Common myeloid progenitor, CD34-positive (primary cell): ENCODE data around the gene DEUP1.
A peak's percentile ranks its signal among the peaks of the same experiment; 100 is the strongest.

Experiments
- CTCF ChIA-PET: fragments of 350-600 bp; sonication (Branson Sonifier 250); formaldehyde crosslinking; loops from one replicate; lab custom pipeline; 2021; ENCODE audit warnings: antibody characterized with exemption; lab: Charles Lee
- POLR2A ChIA-PET: fragments of 350-600 bp; sonication (Branson Sonifier 250); formaldehyde crosslinking; loops from one replicate; lab custom pipeline; 2021; ENCODE audit warnings: antibody characterized with exemption; lab: Charles Lee
- DNase-seq, 3 donors: peaks; one replicate each; pipeline versions ENCODE4 v3.0.0 to v3.0.0-alpha.2; 2013
- H3K27ac ChIP-seq, 2 experiments: 1 replicate in 1 of 2; 2 replicates in 1 of 2; pipeline ENCODE4 v1.7.0; 2013; ENCODE audit warnings: inconsistent platforms in 2 of 2, low read length in 2 of 2, mild to moderate bottlenecking in 2 of 2, low read depth in 1 of 2, moderate library complexity in 1 of 2; ENCODE audit not compliant: severe bottlenecking in 2 of 2, insufficient read depth in 1 of 2, poor library complexity in 1 of 2
- H3K27me3 ChIP-seq, 5 experiments: replicated peaks in 2 of 5; 1 replicate in 3 of 5; 2 replicates in 2 of 5; pipeline versions ENCODE4 v1.6.1 to v1.7.0; 2013; ENCODE audit warnings: low read length in 4 of 5, mild to moderate bottlenecking in 2 of 5, moderate library complexity in 2 of 5, inconsistent platforms in 1 of 5; ENCODE audit not compliant: insufficient read depth in 5 of 5, control insufficient read depth in 4 of 5
- H3K36me3 ChIP-seq, 4 experiments: 1 replicate in 2 of 4; 2 replicates in 2 of 4; pipeline versions ENCODE4 v1.6.1 to v1.7.0; 2013; ENCODE audit warnings: low read length in 3 of 4, control low read depth in 1 of 4, mild to moderate bottlenecking in 1 of 4; ENCODE audit not compliant: control insufficient read depth in 4 of 4, insufficient read depth in 4 of 4
- H3K4me1 ChIP-seq, 4 experiments: 1 replicate in 3 of 4; 2 replicates in 1 of 4; pipeline versions ENCODE4 v1.6.1 to v1.7.1; 2013; ENCODE audit warnings: low read length in 3 of 4, mild to moderate bottlenecking in 3 of 4, control low read depth in 1 of 4, inconsistent platforms in 1 of 4, moderate library complexity in 1 of 4; ENCODE audit not compliant: control insufficient read depth in 4 of 4, insufficient read depth in 4 of 4; ENCODE audit errors: control extremely low read depth in 1 of 4
- H3K4me3 ChIP-seq, 7 experiments: 1 replicate in 4 of 7; 2 replicates in 3 of 7; pipeline versions ENCODE4 v1.5.1 to v1.7.0; 2013; ENCODE audit warnings: mild to moderate bottlenecking in 7 of 7, low read length in 6 of 7, moderate library complexity in 6 of 7, inconsistent platforms in 2 of 7, low read depth in 2 of 7, control low read depth in 1 of 7; ENCODE audit not compliant: insufficient read depth in 4 of 7, control insufficient read depth in 1 of 7; ENCODE audit errors: extremely low read depth in 1 of 7
- H3K9me3 ChIP-seq, 5 experiments: 1 replicate in 4 of 5; 2 replicates in 1 of 5; pipeline versions ENCODE4 v1.6.1 to v1.7.1; 2013; ENCODE audit warnings: low read length in 4 of 5, mild to moderate bottlenecking in 2 of 5, inconsistent platforms in 1 of 5, low read depth in 1 of 5, moderate library complexity in 1 of 5; ENCODE audit not compliant: control insufficient read depth in 4 of 5, insufficient read depth in 2 of 5; ENCODE audit errors: control extremely low read depth in 1 of 5
- WGBS: methylation state at CpG from one replicate; pipeline ENCODE4 v1.1.5; 2013; ENCODE audit not compliant: insufficient coverage; 5-methylcytosine and 5-hydroxymethylcytosine counted together

The DEUP1 gene

GRCh38 chr11:93323747-93324146, 6.8 kb upstream of the DEUP1 start:
- Histone ChIP-seq H3K4me3 (no peak overlapping the region), H3K4me1 (no peaks in the 10 kb centered on the region), H3K27ac (no peak overlapping the region), H3K27me3 (peaks cover 0 to 2% (median 0%) of the 10 kb centered on the region in 5 experiments), H3K9me3 (peaks cover 0 to 7% (median 0%) of the 10 kb centered on the region in 5 experiments), H3K36me3 (no peaks in the 10 kb centered on the region)
- DNase-seq, result no peak
- ChIA-PET POLR2A (no interaction called here), CTCF (interaction anchor here (1.5 kb wide), 1 partner anchor 17 kb away, joined by 3 read pairs; no protein-coding TSS in a partner anchor)
- 100% methylated on average over 1 of the region's 1 CpG for WGBS

- Histone ChIP-seq H3K4me3 (no peak overlapping the region), H3K27me3 (peaks cover 0 to 7% (median 2%) of the 10 kb centered on the region in 5 experiments), H3K27ac (no peak overlapping the region), H3K36me3 (no peaks in the 10 kb centered on the region), H3K9me3 (peaks cover 0 to under 1% (median 0%) of the 10 kb centered on the region in 5 experiments), H3K4me1 (no peaks in the 10 kb centered on the region)
- no peak for DNase-seq
- ChIA-PET POLR2A (no interaction called here), CTCF (no interaction called here)
- no CpG with 5 or more reads among the region's 3 CpGs for WGBS
These were observed 6.0 kb upstream of the DEUP1 start for GRCh38 chr11:93324500-93324899.

GRCh38 chr11:93326681-93327080, 3.9 kb upstream of the DEUP1 start:
- WGBS, result 100% methylated on average over 2 of the region's 4 CpGs

GRCh38 chr11:93329936-93330445, 551 bp upstream of the DEUP1 start:
- WGBS, result 8% methylated on average over 16 of the region's 16 CpGs
- Histone ChIP-seq H3K27ac (no peak overlapping the region), H3K9me3 (no peaks in the 10 kb centered on the region), H3K36me3 (no peaks in the 10 kb centered on the region), H3K4me1 (peaks cover 0 to 9% (median 6%) of the 10 kb centered on the region in 4 experiments), H3K27me3 (peaks cover 3 to 37% (median 18%) of the 10 kb centered on the region in 5 experiments), H3K4me3 (peak overlapping the region; percentile 13 to 71 (median 51))
- ChIA-PET POLR2A (no interaction called here), CTCF (interaction anchor here (1.0 kb wide), 1 partner anchor 323 kb away, joined by 3 read pairs; no protein-coding TSS in a partner anchor)
- DNase-seq, result peak in 2 of 3 donors; percentile 6 to 31

More at GRCh38 chr11:93326681-93327080, 3.9 kb upstream of the DEUP1 start:
- CTCF ChIA-PET, result interaction anchor here (0.8 kb wide), 1 partner anchor 90 kb away, joined by 3 read pairs; no protein-coding TSS in a partner anchor
- Histone ChIP-seq H3K4me1 (peaks cover 0 to 9% (median 6%) of the 10 kb centered on the region in 4 experiments), H3K27ac (no peak overlapping the region), H3K9me3 (no peaks in the 10 kb centered on the region), H3K4me3 (no peak overlapping the region), H3K27me3 (peaks cover 3 to 29% (median 16%) of the 10 kb centered on the region in 5 experiments), H3K36me3 (no peaks in the 10 kb centered on the region)
- POLR2A ChIA-PET, result no interaction called here
- DNase-seq, result no peak

- Histone ChIP-seq H3K4me3 (no peak overlapping the region), H3K36me3 (no peaks in the 10 kb centered on the region), H3K27me3 (no peaks in the 10 kb centered on the region), H3K27ac (no peak overlapping the region), H3K4me1 (no peaks in the 10 kb centered on the region), H3K9me3 (no peaks in the 10 kb centered on the region)
- ChIA-PET POLR2A (no interaction called here), CTCF (interaction anchor here (1.1 kb wide), 1 partner anchor 17 kb away, joined by 3 read pairs; no protein-coding TSS in a partner anchor)
- 82% methylated on average over 2 of the region's 2 CpGs for WGBS
- DNase-seq, result no peak
These were observed 9.7 kb downstream of the DEUP1 start for GRCh38 chr11:93340223-93340622.

- H3K36me3 ChIP-seq, result no peaks in the 10 kb centered on the region
- no peak overlapping the region for H3K4me3 ChIP-seq
- WGBS, result 100% methylated on average over 1 of the region's 2 CpGs
- ChIA-PET POLR2A (no interaction called here), CTCF (interaction anchor here (0.6 kb wide), 1 partner anchor 392 kb away, joined by 4 read pairs; no protein-coding TSS in a partner anchor)
- H3K4me1 ChIP-seq, result no peaks in the 10 kb centered on the region
- no peaks in the 10 kb centered on the region for H3K9me3 ChIP-seq
- no peak for DNase-seq
- no peak overlapping the region for H3K27ac ChIP-seq
- no peaks in the 10 kb centered on the region for H3K27me3 ChIP-seq
These were observed 14.4 kb downstream of the DEUP1 start for GRCh38 chr11:93344855-93345333.

- no peaks in the 10 kb centered on the region for H3K9me3 ChIP-seq
- H3K27me3 ChIP-seq, result no peaks in the 10 kb centered on the region
- no peak overlapping the region for H3K4me3 ChIP-seq
- H3K4me1 ChIP-seq, result no peaks in the 10 kb centered on the region
- no peaks in the 10 kb centered on the region for H3K36me3 ChIP-seq
- ChIA-PET CTCF (interaction anchor here (0.7 kb wide), 1 partner anchor 81 kb away, joined by 3 read pairs; no protein-coding TSS in a partner anchor), POLR2A (no interaction called here)
- H3K27ac ChIP-seq, result no peak overlapping the region
- no CpG with 5 or more reads among the region's 2 CpGs for WGBS
- no peak for DNase-seq
These were observed 18.4 kb downstream of the DEUP1 start for GRCh38 chr11:93348930-93349329.
